HG03045 (cell line): ENCODE data around the gene BTN1A1.

ENCODE experiments used
- ATAC-seq: cut with Tn5 transposase; IDR thresholded peaks from one replicate; pipeline ENCODE4 v1.9.1; 2021; ENCODE audit warnings: mild to moderate bottlenecking, moderate library complexity; ENCODE audit not compliant: unreplicated experiment

BTN1A1 gene

DNA sequence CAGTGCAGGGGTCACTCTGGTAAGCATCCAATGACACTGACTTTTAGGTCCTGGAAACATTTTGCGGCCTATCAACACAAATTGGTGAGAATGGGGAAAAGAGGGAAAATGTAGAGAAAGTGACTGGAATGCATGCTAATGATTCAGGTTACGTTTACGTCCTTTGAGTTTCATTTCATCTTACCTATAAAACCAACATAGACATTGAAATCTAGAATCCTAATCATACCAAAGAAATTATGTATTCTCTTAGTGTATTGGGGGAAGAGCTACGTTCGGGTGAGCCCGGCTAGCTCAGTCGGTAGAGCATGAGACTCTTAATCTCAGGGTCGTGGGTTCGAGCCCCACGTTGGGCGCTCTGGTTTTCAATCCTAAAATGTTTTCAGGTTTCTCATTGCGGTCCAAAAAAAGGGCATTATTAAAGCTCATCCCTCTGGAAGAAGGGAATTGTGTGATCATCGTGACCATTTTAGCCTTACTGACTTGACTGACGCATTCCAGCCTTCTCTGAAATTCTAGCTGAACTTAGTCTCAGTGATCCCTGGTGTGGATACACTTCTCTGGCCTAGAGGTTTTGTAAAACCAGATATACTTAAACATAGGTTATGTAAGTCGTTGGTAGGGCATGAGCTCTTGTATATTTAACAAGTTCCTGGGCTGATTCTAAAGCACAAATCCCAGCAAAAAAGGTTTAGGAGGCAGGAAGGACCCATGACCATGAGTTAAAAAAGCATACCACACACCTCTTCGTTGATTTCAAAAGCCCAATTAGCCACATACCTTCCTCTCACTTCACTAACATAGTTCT is 56.4 kb downstream of the BTN1A1 start:
- no peak for ATAC-seq
